Ovary (tissue), 3 donors: Measurements from ENCODE around the gene PCYOX1L.

Source experiments
- POLR2A ChIP-seq: fragments of 450-650 bp; IDR thresholded peaks from one replicate; pipeline ENCODE4 v1.6.1; 2017; ENCODE audit warnings: antibody characterized with exemption, mild to moderate bottlenecking, moderate library complexity
- TF ChIP-seq, protein P1 (sequence below), 3 donors: fragments of 450-650 bp in 2 of 3; fragments of 200-600 bp in 1 of 3; IDR thresholded peaks; one replicate each; pipeline versions ENCODE4 v1.5.1 to v1.8.0; 2016 to 2022; ENCODE audit warnings: antibody characterized with exemption in 3 of 3, mild to moderate bottlenecking in 1 of 3
- donor health status: DM: no; HTN: no; CAD: no.

DNA sequence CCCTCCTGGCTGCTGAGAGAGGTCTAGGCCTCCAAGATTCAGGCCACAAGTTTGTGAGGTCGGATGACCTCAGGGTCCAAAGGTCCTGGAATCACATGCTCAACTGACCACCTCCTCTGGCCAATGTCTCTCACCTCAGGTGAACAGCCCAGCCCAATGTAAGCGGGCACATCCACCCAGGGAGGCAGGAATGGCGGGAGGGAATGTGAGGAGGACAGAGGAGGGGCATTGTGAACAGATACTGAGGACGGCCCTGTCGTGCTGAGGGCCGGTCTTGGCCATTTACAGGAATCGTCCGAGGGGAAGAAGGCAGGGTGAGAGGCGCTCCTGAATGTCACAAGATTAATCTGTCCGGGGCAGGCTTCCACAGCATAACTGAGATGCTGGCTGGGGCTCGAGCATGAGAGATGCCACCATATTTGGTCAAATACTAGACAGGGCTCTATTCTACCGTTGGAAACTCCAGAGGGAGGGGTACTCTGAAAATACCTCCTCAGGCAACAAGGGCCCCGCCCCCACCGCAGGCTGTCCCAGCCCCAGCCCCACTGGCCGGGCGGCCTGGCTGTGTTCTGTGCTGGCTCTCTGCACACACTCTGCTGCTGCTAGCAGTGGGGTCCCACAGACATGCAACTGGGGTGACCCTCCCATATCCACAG, 22.7 kb downstream of the PCYOX1L start:
- no peak for TF ChIP-seq POLR2A
- TF ChIP-seq, protein P1, sequence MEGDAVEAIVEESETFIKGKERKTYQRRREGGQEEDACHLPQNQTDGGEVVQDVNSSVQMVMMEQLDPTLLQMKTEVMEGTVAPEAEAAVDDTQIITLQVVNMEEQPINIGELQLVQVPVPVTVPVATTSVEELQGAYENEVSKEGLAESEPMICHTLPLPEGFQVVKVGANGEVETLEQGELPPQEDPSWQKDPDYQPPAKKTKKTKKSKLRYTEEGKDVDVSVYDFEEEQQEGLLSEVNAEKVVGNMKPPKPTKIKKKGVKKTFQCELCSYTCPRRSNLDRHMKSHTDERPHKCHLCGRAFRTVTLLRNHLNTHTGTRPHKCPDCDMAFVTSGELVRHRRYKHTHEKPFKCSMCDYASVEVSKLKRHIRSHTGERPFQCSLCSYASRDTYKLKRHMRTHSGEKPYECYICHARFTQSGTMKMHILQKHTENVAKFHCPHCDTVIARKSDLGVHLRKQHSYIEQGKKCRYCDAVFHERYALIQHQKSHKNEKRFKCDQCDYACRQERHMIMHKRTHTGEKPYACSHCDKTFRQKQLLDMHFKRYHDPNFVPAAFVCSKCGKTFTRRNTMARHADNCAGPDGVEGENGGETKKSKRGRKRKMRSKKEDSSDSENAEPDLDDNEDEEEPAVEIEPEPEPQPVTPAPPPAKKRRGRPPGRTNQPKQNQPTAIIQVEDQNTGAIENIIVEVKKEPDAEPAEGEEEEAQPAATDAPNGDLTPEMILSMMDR (IDR thresholded peaks at IDR 0.05): no peak
